Nephron progenitor cell (in vitro differentiated cells): ENCODE results near the gene TTPAL.

Experiments used
- DNase-seq: peaks from one replicate; pipeline ENCODE4 v3.0.0; 2021
- H3K27ac Mint-ChIP-seq: 2 replicates; pipeline ENCODE4 v1.8.0; 2021; ENCODE audit warnings: mild to moderate bottlenecking, moderate library complexity, mixed read lengths
- H3K27me3 Mint-ChIP-seq: 2 replicates; pipeline ENCODE4 v1.8.0; 2021; ENCODE audit warnings: mild to moderate bottlenecking, low read depth, mixed read lengths; ENCODE audit not compliant: poor library complexity
- H3K36me3 Mint-ChIP-seq: 2 replicates; pipeline ENCODE4 v1.8.0; 2021; ENCODE audit warnings: low read depth, mixed read lengths
- H3K4me1 Mint-ChIP-seq: 2 replicates; pipeline ENCODE4 v1.8.0; 2021; ENCODE audit warnings: mixed read lengths
- H3K4me3 Mint-ChIP-seq: 2 replicates; pipeline ENCODE4 v1.8.0; 2021; ENCODE audit warnings: mild to moderate bottlenecking, moderate library complexity, mixed read lengths
- H3K9me3 Mint-ChIP-seq: 2 replicates; pipeline ENCODE4 v1.8.0; 2021; ENCODE audit warnings: mild to moderate bottlenecking, moderate library complexity, mixed read lengths
- CTCF ChIP-seq: fragments of 200-600 bp; sonication (generic); IDR thresholded peaks from 2 replicates; pipeline ENCODE4 v1.5.0; 2021; ENCODE audit warnings: antibody characterized with exemption

The TTPAL gene

DNA sequence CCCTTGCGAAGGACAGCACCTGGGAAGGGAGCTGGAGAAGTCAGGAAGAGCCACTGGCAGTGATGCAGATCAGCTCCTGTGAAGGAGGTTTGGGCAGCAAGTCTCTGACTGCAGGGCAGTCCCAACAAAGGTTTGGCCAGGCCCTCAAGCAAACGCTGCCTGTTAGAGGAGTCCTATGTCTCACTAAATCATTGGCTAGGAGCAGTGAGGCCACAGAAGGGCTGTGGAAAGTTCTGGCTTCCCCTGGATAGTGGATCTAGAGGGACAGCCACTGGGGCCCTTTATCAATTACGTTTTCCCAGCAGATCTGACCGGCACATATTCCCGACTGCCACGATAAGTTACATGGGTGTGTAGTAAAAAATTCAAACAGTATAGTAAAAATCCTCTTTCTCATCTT lies 2.5 kb downstream of the TTPAL start:
- no peak for DNase-seq
- H3K4me1 Mint-ChIP-seq: peaks cover 39% of the 10 kb centered on the region

DNA sequence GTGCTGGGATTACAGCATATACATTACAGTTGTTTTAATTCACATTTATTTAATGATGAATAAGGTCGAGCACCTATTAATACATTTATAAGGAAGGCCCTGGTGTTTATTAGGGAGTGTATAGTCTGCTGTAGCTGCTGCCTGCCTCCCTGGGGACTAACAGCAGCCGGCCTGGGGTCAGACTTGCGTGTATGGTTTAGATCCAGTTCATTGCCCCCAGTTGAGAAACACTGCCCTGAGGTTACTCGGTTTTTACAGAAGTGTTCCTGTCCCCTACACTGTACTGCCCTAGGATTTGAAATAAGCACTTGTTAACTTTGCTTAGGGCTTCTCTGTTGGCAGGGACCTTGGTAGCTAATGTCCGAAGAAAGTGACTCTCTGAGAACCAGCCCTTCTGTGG lies 4.0 kb downstream of the TTPAL start:
- H3K27ac Mint-ChIP-seq: no peak overlapping the region
- H3K27me3 Mint-ChIP-seq: no peaks in the 10 kb centered on the region
- H3K36me3 Mint-ChIP-seq: peaks cover 33% of the 10 kb centered on the region
- H3K4me1 Mint-ChIP-seq: peaks cover 37% of the 10 kb centered on the region
- no peak for DNase-seq
- H3K9me3 Mint-ChIP-seq: no peaks in the 10 kb centered on the region
- no peak for TF ChIP-seq CTCF
- no peak overlapping the region for H3K4me3 Mint-ChIP-seq

More for the DNA sequence above, 2.5 kb downstream of the TTPAL start:
- no peak for TF ChIP-seq CTCF
- Mint-ChIP-seq H3K4me3 (no peak overlapping the region), H3K27ac (peak overlapping the region; percentile 66), H3K36me3 (peaks cover 23% of the 10 kb centered on the region), H3K27me3 (peaks cover 3% of the 10 kb centered on the region), H3K9me3 (no peaks in the 10 kb centered on the region)

DNA sequence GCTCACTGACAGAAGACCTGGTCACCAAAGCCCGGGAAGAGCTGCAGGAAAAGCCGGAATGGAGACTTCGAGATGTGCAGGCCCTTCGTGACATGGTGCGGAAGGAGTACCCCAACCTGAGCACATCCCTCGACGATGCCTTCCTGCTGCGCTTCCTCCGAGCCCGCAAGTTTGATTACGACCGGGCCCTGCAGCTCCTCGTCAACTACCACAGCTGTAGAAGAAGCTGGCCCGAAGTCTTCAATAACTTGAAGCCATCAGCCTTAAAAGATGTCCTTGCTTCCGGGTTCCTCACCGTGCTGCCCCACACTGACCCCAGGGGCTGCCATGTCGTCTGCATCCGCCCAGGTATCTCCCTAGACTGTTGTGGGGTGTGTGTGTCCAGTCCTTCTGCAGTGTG lies 4.4 kb downstream of the TTPAL start:
- Mint-ChIP-seq H3K9me3 (no peaks in the 10 kb centered on the region), H3K36me3 (peaks cover 33% of the 10 kb centered on the region), H3K4me1 (peaks cover 33% of the 10 kb centered on the region), H3K27ac (peak overlapping the region; percentile 69), H3K4me3 (no peak overlapping the region), H3K27me3 (no peaks in the 10 kb centered on the region)
- DNase-seq: no peak
- TF ChIP-seq CTCF: no peak

DNA sequence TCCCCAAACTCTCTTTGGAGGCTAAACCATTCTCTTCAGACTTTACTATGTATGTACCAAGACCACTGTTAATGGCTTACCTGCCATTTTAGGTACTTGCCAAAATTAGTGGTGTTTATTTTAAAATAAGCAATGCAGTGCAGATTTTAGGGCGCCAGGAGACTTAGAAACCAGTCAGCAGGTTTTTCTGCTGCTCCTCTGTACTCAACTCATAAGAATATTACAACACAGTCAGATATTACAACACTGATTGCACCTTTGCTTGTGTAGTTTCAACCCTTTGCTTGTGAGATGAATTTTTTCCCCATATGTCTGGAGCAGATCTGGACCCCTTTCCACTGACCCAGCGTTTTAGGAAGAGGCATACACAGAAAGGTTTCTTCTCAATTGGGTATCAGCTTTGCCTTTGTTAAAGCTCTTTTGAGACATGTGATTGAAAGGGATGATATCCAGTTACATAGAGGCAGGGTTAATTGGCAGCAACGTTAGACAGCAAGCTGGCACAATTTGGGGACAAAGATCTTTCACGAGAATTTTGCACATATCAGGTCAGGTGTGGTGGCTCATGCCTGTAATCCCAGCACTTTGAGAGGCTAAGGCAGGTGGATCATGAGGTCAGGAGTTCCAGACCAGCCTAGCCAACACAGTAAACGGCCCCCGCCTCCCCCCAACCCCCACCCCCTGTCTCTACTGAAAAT lies 6.2 kb downstream of the TTPAL start:
- Mint-ChIP-seq H3K27me3 (no peaks in the 10 kb centered on the region), H3K9me3 (no peaks in the 10 kb centered on the region), H3K4me1 (peaks cover 15% of the 10 kb centered on the region), H3K27ac (no peak overlapping the region), H3K36me3 (peaks cover 38% of the 10 kb centered on the region), H3K4me3 (no peak overlapping the region)
- TF ChIP-seq CTCF: no peak
- DNase-seq: no peak

GRCh38 chr20:44483112-44483511 lies 7.4 kb downstream of the TTPAL start:
- Mint-ChIP-seq H3K27ac (no peak overlapping the region), H3K27me3 (no peaks in the 10 kb centered on the region), H3K36me3 (peaks cover 39% of the 10 kb centered on the region), H3K4me3 (no peak overlapping the region), H3K4me1 (peaks cover 7% of the 10 kb centered on the region), H3K9me3 (no peaks in the 10 kb centered on the region)
- no peak for DNase-seq
- no peak for TF ChIP-seq CTCF
